Astrocyte (in vitro differentiated cells and primary cell): Measurements from ENCODE around the gene FABP6.
"Not testable (repeated sequence)": the region's sequence is repeated elsewhere in the genome, so short reads cannot be mapped to it uniquely, and the experiment has no call there.

Experiments used
- CTCF ChIP-seq: IDR thresholded peaks from 2 replicates; pipeline ENCODE4 v1.5.1; 2011; ENCODE audit warnings: low read depth, mild to moderate bottlenecking, inconsistent platforms, low read length, moderate library complexity; ENCODE audit not compliant: insufficient read depth
- EZH2 ChIP-seq: IDR thresholded peaks from 2 replicates; pipeline ENCODE4 v1.6.1; 2012; ENCODE audit warnings: mild to moderate bottlenecking, low read length, inconsistent platforms; ENCODE audit not compliant: insufficient read depth

GRCh38 chr5:160193790-160194189, 35.5 kb upstream of the FABP6 start:
- TF ChIP-seq CTCF, EZH2: not testable (repeated sequence)
